Loucy (cell line): Measurements from ENCODE around the gene ZNF479.

Source experiments
- CTCF ChIP-seq: fragments of 200-600 bp; sonication (generic); conservative IDR thresholded peaks from 2 replicates; pipeline ENCODE4 v1.5.1; 2014; ENCODE audit warnings: mild to moderate bottlenecking, antibody characterized with exemption, low read length
- EZH2phosphoT487 ChIP-seq: fragments of 200-600 bp; IDR thresholded peaks from 2 replicates; pipeline ENCODE4 v1.6.1; 2018; ENCODE audit warnings: antibody characterized with exemption, mild to moderate bottlenecking, moderate library complexity, borderline replicate concordance

GRCh38 chr7:57179776-57180415, 47.7 kb upstream of the ZNF479 start:
- TF ChIP-seq CTCF (no peak), EZH2phosphoT487 (no peak)
